Vagina (tissue), 2 donors: ENCODE measurements around the gene CHRNA4. TPM values are rescaled to one million over a fixed set of nuclear protein-coding genes. Genes with fewer than 3 reads are reported as not detected.

Source experiments
- DNase-seq, 2 donors: peaks; one replicate each; pipeline ENCODE4 v3.0.0-alpha.2; 2017; ENCODE audit errors: extremely low spot score in 2 of 2
- H3K27ac ChIP-seq: fragments of 200-600 bp; sonication (generic); one replicate; pipeline ENCODE4 v1.5.1; 2019
- H3K27me3 ChIP-seq: fragments of 200-600 bp; sonication (generic); one replicate; pipeline ENCODE4 v1.5.1; 2019
- H3K36me3 ChIP-seq, 2 donors: fragments of 200-600 bp; sonication (generic); one replicate each; pipeline ENCODE4 v1.5.1; 2017 to 2019
- H3K4me1 ChIP-seq: fragments of 200-600 bp; sonication (generic); one replicate; pipeline ENCODE4 v1.5.1; 2019
- H3K4me3 ChIP-seq, 2 donors: fragments of 200-600 bp; sonication (generic); 1 replicate in 1 of 2; 2 replicates in 1 of 2; pipeline ENCODE4 v1.5.1; 2016 to 2019
- H3K9me3 ChIP-seq: fragments of 200-600 bp; sonication (generic); one replicate; pipeline ENCODE4 v1.5.1; 2019
- CTCF ChIP-seq, 3 experiments: fragments of 450-650 bp in 2 of 3; fragments of 200-600 bp in 1 of 3; sonication (generic) in 1 of 3; IDR thresholded peaks; one replicate each; pipeline ENCODE4 v1.5.1; 2017 to 2019; ENCODE audit warnings: antibody characterized with exemption in 3 of 3, mild to moderate bottlenecking in 2 of 3, moderate library complexity in 2 of 3
- POLR2A ChIP-seq, 2 donors: fragments of 450-650 bp; IDR thresholded peaks; one replicate each; pipeline ENCODE4 v1.6.1; 2017; ENCODE audit warnings: antibody characterized with exemption in 2 of 2, mild to moderate bottlenecking in 2 of 2, moderate library complexity in 2 of 2
- POLR2AphosphoS5 ChIP-seq, 2 donors: sonication (generic); formaldehyde crosslinking; IDR thresholded peaks; one replicate each; pipeline ENCODE4 v1.9.0; 2017; ENCODE audit warnings: antibody characterized with exemption in 2 of 2, mild to moderate bottlenecking in 2 of 2, low read depth in 1 of 2; ENCODE audit not compliant: insufficient read depth in 1 of 2
- intact Hi-C: fragments of 100-400 bp; cut with DNase I; formaldehyde crosslinking; loops from one replicate; pipeline ENCODE4 v1.15.1; 2023
- total RNA-seq: library from RNA; depleted of rRNA; stranded (reverse); fragments of >200 nt; gene quantifications from one replicate; pipeline ENCODE4 v1.2.3, GENCODE V29; 2016

Gene CHRNA4
- total RNA-seq, 1 donor from 2014 or later, result 0.25 TPM

GRCh38 chr20:63400486-63401210 is 39.5 kb upstream of the CHRNA4 start:
- no peak for DNase-seq
- TF ChIP-seq POLR2A (IDR thresholded peaks at IDR 0.05) (no peak), CTCF (IDR thresholded peaks at IDR 0.05) (no peak), POLR2AphosphoS5 (IDR thresholded peaks at IDR 0.05; ENCODE audit: insufficient read depth in 1 of 2, low read depth in 1 of 2) (no peak)
- intact Hi-C loops, result no loop called here
- Histone ChIP-seq H3K36me3 (no peaks in the 10 kb centered on the region), H3K9me3 (no peaks in the 10 kb centered on the region), H3K27ac (no peak overlapping the region), H3K27me3 (no peaks in the 10 kb centered on the region), H3K4me1 (no peaks in the 10 kb centered on the region), H3K4me3 (no peak overlapping the region)

GRCh38 chr20:63399596-63400375 is 38.6 kb upstream of the CHRNA4 start:
- no peak overlapping the region for H3K27ac ChIP-seq
- H3K36me3 ChIP-seq, result no peaks in the 10 kb centered on the region
- no peak for DNase-seq
- no peak overlapping the region for H3K4me3 ChIP-seq
- no peaks in the 10 kb centered on the region for H3K27me3 ChIP-seq
- H3K4me1 ChIP-seq, result no peaks in the 10 kb centered on the region
- intact Hi-C loops, result no loop called here
- no peaks in the 10 kb centered on the region for H3K9me3 ChIP-seq
- TF ChIP-seq POLR2A (IDR thresholded peaks at IDR 0.05), result no peak
- no peak for TF ChIP-seq POLR2AphosphoS5 (IDR thresholded peaks at IDR 0.05; ENCODE audit: insufficient read depth in 1 of 2, low read depth in 1 of 2)

- no peak for DNase-seq
- Histone ChIP-seq H3K27ac (no peak overlapping the region), H3K27me3 (no peaks in the 10 kb centered on the region), H3K4me3 (no peak overlapping the region), H3K36me3 (no peaks in the 10 kb centered on the region), H3K4me1 (no peaks in the 10 kb centered on the region), H3K9me3 (no peaks in the 10 kb centered on the region)
- intact Hi-C loops, result no loop called here
- TF ChIP-seq POLR2A (IDR thresholded peaks at IDR 0.05), result no peak
- TF ChIP-seq POLR2AphosphoS5 (IDR thresholded peaks at IDR 0.05; ENCODE audit: insufficient read depth in 1 of 2, low read depth in 1 of 2), result no peak
- no peak for TF ChIP-seq CTCF (IDR thresholded peaks at IDR 0.05)
Measured at GRCh38 chr20:63398744-63399514, 37.8 kb upstream of the CHRNA4 start.

GRCh38 chr20:63397946-63398450 is 36.8 kb upstream of the CHRNA4 start:
- no peaks in the 10 kb centered on the region for H3K9me3 ChIP-seq
- H3K27ac ChIP-seq, result no peak overlapping the region
- no peaks in the 10 kb centered on the region for H3K36me3 ChIP-seq
- no peak for TF ChIP-seq POLR2AphosphoS5 (IDR thresholded peaks at IDR 0.05; ENCODE audit: insufficient read depth in 1 of 2, low read depth in 1 of 2)
- no peak for TF ChIP-seq POLR2A (IDR thresholded peaks at IDR 0.05)
- H3K4me1 ChIP-seq, result no peaks in the 10 kb centered on the region
- no peak for DNase-seq
- intact Hi-C loops, result no loop called here
- H3K27me3 ChIP-seq, result no peaks in the 10 kb centered on the region
- H3K4me3 ChIP-seq, result no peak overlapping the region

GRCh38 chr20:63397155-63397843 is 36.1 kb upstream of the CHRNA4 start:
- H3K27me3 ChIP-seq, result no peaks in the 10 kb centered on the region
- TF ChIP-seq POLR2A (IDR thresholded peaks at IDR 0.05), result no peak
- no peak for TF ChIP-seq CTCF (IDR thresholded peaks at IDR 0.05)
- no peak for TF ChIP-seq POLR2AphosphoS5 (IDR thresholded peaks at IDR 0.05; ENCODE audit: insufficient read depth in 1 of 2, low read depth in 1 of 2)
- intact Hi-C loops, result no loop called here

More at GRCh38 chr20:63397155-63397843, 36.1 kb upstream of the CHRNA4 start:
- no peaks in the 10 kb centered on the region for H3K36me3 ChIP-seq
- no peak overlapping the region for H3K4me3 ChIP-seq
- no peaks in the 10 kb centered on the region for H3K9me3 ChIP-seq
- DNase-seq, result no peak
- H3K4me1 ChIP-seq, result no peaks in the 10 kb centered on the region
- no peak overlapping the region for H3K27ac ChIP-seq
